OCI-LY3 (cell line): ENCODE results near the gene CDK15.

Source experiments
- H2AFZ ChIP-seq: fragments of 200-600, 300-600 bp; shearing (Covaris generic); 2 replicates; pipeline ENCODE4 v1.6.0; 2014; ENCODE audit warnings: antibody characterized with exemption, low read depth, low read length
- H3K27ac ChIP-seq: fragments of 200-600, 300-600 bp; sonication (generic); 2 replicates; pipeline ENCODE4 v1.5.1; 2014; ENCODE audit warnings: mild to moderate bottlenecking, low read length, moderate library complexity, mixed read lengths
- H3K27me3 ChIP-seq: fragments of 200-600, 300-600 bp; sonication (generic); 2 replicates; pipeline ENCODE4 v1.6.1; 2014; ENCODE audit warnings: low read depth, low read length, mixed read lengths
- H3K36me3 ChIP-seq: fragments of 200-600, 300-600 bp; sonication (generic); replicated peaks from 2 replicates; pipeline ENCODE3; 2014; ENCODE audit warnings: low read depth, low read length, mixed read lengths
- H3K4me1 ChIP-seq: fragments of 300-600, 200-600 bp; sonication (generic); 2 replicates; pipeline ENCODE4 v1.6.1; 2014; ENCODE audit warnings: low read length, mixed read lengths
- H3K4me2 ChIP-seq: fragments of 200-600, 300-600 bp; sonication (generic); 2 replicates; pipeline ENCODE4 v1.6.1; 2014; ENCODE audit warnings: low read length, mixed read lengths
- H3K4me3 ChIP-seq: fragments of 300-600, 200-600 bp; sonication (generic); 2 replicates; pipeline ENCODE4 v1.5.1; 2014; ENCODE audit warnings: antibody characterized with exemption, mild to moderate bottlenecking, low read length, moderate library complexity
- H3K79me2 ChIP-seq: fragments of 300-600, 200-600 bp; shearing (Covaris generic); 2 replicates; pipeline ENCODE4 v1.6.1; 2014; ENCODE audit warnings: mild to moderate bottlenecking, low read length, mixed read lengths
- H3K9ac ChIP-seq: fragments of 300-600, 200-600 bp; shearing (Covaris generic); 2 replicates; pipeline ENCODE4 v1.6.0; 2014; ENCODE audit warnings: mild to moderate bottlenecking, low read length, moderate library complexity
- H3K9me3 ChIP-seq: fragments of 200-600, 300-600 bp; shearing (Covaris generic); 2 replicates; pipeline ENCODE4 v1.6.1; 2014; ENCODE audit warnings: low read length, mixed read lengths; ENCODE audit not compliant: insufficient read depth
- H4K20me1 ChIP-seq: fragments of 200-600, 300-600 bp; sonication (generic); 2 replicates; pipeline ENCODE4 v1.6.1; 2016; ENCODE audit warnings: low read length, mixed read lengths; ENCODE audit not compliant: insufficient read depth
- CTCF ChIP-seq: fragments of 200-600, 300-600 bp; sonication (generic); IDR thresholded peaks from 2 replicates; pipeline ENCODE4 v1.5.1; 2014; ENCODE audit warnings: antibody characterized with exemption, low read length, low read depth
- EZH2phosphoT487 ChIP-seq: fragments of 200-600 bp; shearing (Covaris generic); IDR thresholded peaks from 2 replicates; pipeline ENCODE4 v1.6.1; 2018; ENCODE audit warnings: antibody characterized with exemption, mixed run types, low read depth

CDK15 gene

GRCh38 chr2:201794294-201794693, 12.0 kb upstream of the CDK15 start:
- Histone ChIP-seq H3K4me2 (no peak overlapping the region), H3K4me1 (no peaks in the 10 kb centered on the region), H3K4me3 (no peak overlapping the region), H3K27ac (no peak overlapping the region), H2AFZ (no peak overlapping the region), H3K9me3 (no peaks in the 10 kb centered on the region), H3K9ac (no peak overlapping the region), H4K20me1 (no peaks in the 10 kb centered on the region), H3K79me2 (no peaks in the 10 kb centered on the region), H3K27me3 (no peaks in the 10 kb centered on the region), H3K36me3 (no peaks in the 10 kb centered on the region)
- TF ChIP-seq EZH2phosphoT487 (no peak), CTCF (no peak)

- no peak overlapping the region for H3K27ac ChIP-seq
These were observed 10.5 kb upstream of the CDK15 start for GRCh38 chr2:201795607-201796477.

GRCh38 chr2:201796478-201796865, 9.9 kb upstream of the CDK15 start:
- H3K27ac ChIP-seq, result no peak overlapping the region
- H3K4me2 ChIP-seq, result no peak overlapping the region
- H3K27me3 ChIP-seq, result 0 out of 2 replicates have a peak, but pooled peaks cover 6% of the 10 kb centered on the region
- H4K20me1 ChIP-seq, result no peaks in the 10 kb centered on the region
- no peaks in the 10 kb centered on the region for H3K9me3 ChIP-seq
- no peak overlapping the region for H3K4me3 ChIP-seq
- H3K9ac ChIP-seq, result no peak overlapping the region
- H3K36me3 ChIP-seq, result no peaks in the 10 kb centered on the region
- no peak overlapping the region for H2AFZ ChIP-seq
- TF ChIP-seq EZH2phosphoT487, result no peak
- no peak for TF ChIP-seq CTCF
- H3K79me2 ChIP-seq, result no peaks in the 10 kb centered on the region
- no peaks in the 10 kb centered on the region for H3K4me1 ChIP-seq

More at GRCh38 chr2:201795607-201796477, 10.5 kb upstream of the CDK15 start:
- Histone ChIP-seq H3K4me1 (no peaks in the 10 kb centered on the region), H3K4me3 (no peak overlapping the region), H3K36me3 (no peaks in the 10 kb centered on the region), H3K79me2 (no peaks in the 10 kb centered on the region), H3K27me3 (0 out of 2 replicates have a peak, but pooled peaks cover 2% of the 10 kb centered on the region), H4K20me1 (no peaks in the 10 kb centered on the region), H3K4me2 (no peak overlapping the region), H3K9me3 (no peaks in the 10 kb centered on the region), H3K9ac (no peak overlapping the region), H2AFZ (no peak overlapping the region)
- TF ChIP-seq CTCF, result peak; percentile 73
- no peak for TF ChIP-seq EZH2phosphoT487

- Histone ChIP-seq H2AFZ (no peak overlapping the region), H3K9me3 (no peaks in the 10 kb centered on the region), H3K79me2 (no peaks in the 10 kb centered on the region), H3K36me3 (no peaks in the 10 kb centered on the region), H3K4me2 (no peak overlapping the region), H4K20me1 (no peaks in the 10 kb centered on the region), H3K27ac (no peak overlapping the region), H3K4me1 (no peaks in the 10 kb centered on the region), H3K9ac (no peak overlapping the region), H3K27me3 (peaks cover 14% of the 10 kb centered on the region), H3K4me3 (no peak overlapping the region)
- TF ChIP-seq EZH2phosphoT487 (no peak), CTCF (no peak)
These were observed 9.0 kb upstream of the CDK15 start for GRCh38 chr2:201797175-201797840.
